A673 (cell line): ENCODE results near the gene FCHSD2. TPM values are rescaled to one million over a fixed set of nuclear protein-coding genes. Genes with fewer than 3 reads are reported as not detected.
"Not testable (repeated sequence)": the region's sequence is repeated elsewhere in the genome, so short reads cannot be mapped to it uniquely, and the experiment has no call there.

Experiments used
- BruUV-seq: library from RNA; stranded (reverse); fragments of 400-500 nt; replicated peaks from 2 replicates; lab custom pipeline; 2021; lab: Mats Ljungman, UMichigan
- CTCF ChIA-PET: fragments of 300-600 bp; sonication (Branson Sonifier 250); formaldehyde crosslinking; loops from one replicate; lab custom pipeline; 2022; ENCODE audit warnings: antibody characterized with exemption; lab: Charles Lee
- POLR2A ChIA-PET: fragments of 300-600 bp; sonication (Branson Sonifier 250); formaldehyde crosslinking; loops from one replicate; lab custom pipeline; 2022; ENCODE audit warnings: antibody characterized with exemption; ENCODE audit not compliant: low non-redundant PET; lab: Charles Lee
- DNase-seq: peaks from one replicate; pipeline ENCODE4 v3.0.0-alpha.2; 2015; ENCODE audit warnings: low spot score
- H3K27ac ChIP-seq: fragments of 200-600 bp; sonication (generic); 2 replicates; pipeline ENCODE4 v1.5.1; 2016; ENCODE audit warnings: mixed run types, low read depth, mild to moderate bottlenecking, mixed read lengths, antibody characterized with exemption, low read length; ENCODE audit not compliant: poor library complexity, severe bottlenecking
- H3K27me3 ChIP-seq: fragments of 200-600 bp; sonication (generic); replicated peaks from 2 replicates; pipeline ENCODE4 v1.6.1; 2017; ENCODE audit warnings: mixed run types, low read depth, mild to moderate bottlenecking, mixed read lengths, antibody characterized with exemption, low read length; ENCODE audit not compliant: insufficient read depth, poor library complexity
- H3K36me3 ChIP-seq: fragments of 200-600 bp; sonication (generic); 2 replicates; pipeline ENCODE4 v1.6.1; 2016; ENCODE audit warnings: mixed run types, mild to moderate bottlenecking, mixed read lengths, antibody characterized with exemption, low read length; ENCODE audit not compliant: insufficient read depth, poor library complexity, severe bottlenecking
- H3K4me1 ChIP-seq: fragments of 200-600 bp; sonication (generic); 2 replicates; pipeline ENCODE4 v1.6.1; 2017; ENCODE audit warnings: mixed run types, mild to moderate bottlenecking, mixed read lengths, antibody characterized with exemption, low read length; ENCODE audit not compliant: insufficient read depth, poor library complexity, severe bottlenecking
- H3K4me3 ChIP-seq: fragments of 200-600 bp; sonication (generic); 2 replicates; pipeline ENCODE4 v1.5.1; 2016; ENCODE audit warnings: low read depth, mixed run types, mild to moderate bottlenecking, mixed read lengths, low read length; ENCODE audit not compliant: poor library complexity, severe bottlenecking
- H3K9me3 ChIP-seq: fragments of 200-600 bp; sonication (generic); 2 replicates; pipeline ENCODE4 v1.6.1; 2016; ENCODE audit warnings: mixed run types, low read depth, mild to moderate bottlenecking, mixed read lengths, antibody characterized with exemption, low read length; ENCODE audit not compliant: poor library complexity, severe bottlenecking
- EZH2 ChIP-seq: fragments of 200-600 bp; sonication (generic); IDR thresholded peaks from 2 replicates; pipeline ENCODE4 v1.6.1; 2017; ENCODE audit warnings: borderline replicate concordance, low read depth, mild to moderate bottlenecking, mixed read lengths, antibody characterized with exemption, low read length; ENCODE audit not compliant: poor library complexity, severe bottlenecking
- intact Hi-C: fragments of 100-400 bp; cut with micrococcal nuclease; formaldehyde crosslinking; loops from one replicate; pipeline ENCODE4 v1.10.0; 2022; ENCODE audit not compliant: unreplicated experiment
- total RNA-seq: library from RNA; stranded (reverse); gene quantifications from 2 replicates; pipeline ENCODE4 v1.2.3, GENCODE V29; 2021
- TF ChIP-seq, protein P1 (sequence below): fragments of 300-800, 200-600 bp; sonication (generic); conservative IDR thresholded peaks from 2 replicates; pipeline ENCODE4 v1.5.1; 2017; ENCODE audit warnings: low read depth, mild to moderate bottlenecking, antibody characterized with exemption, low read length, moderate library complexity, mixed read lengths

Gene FCHSD2
- total RNA-seq, 1 experiment from 2014 or later: 44.7 TPM

- peak overlapping the region; percentile 75 for H3K4me3 ChIP-seq
- peak overlapping the region; percentile 100 for H3K27ac ChIP-seq
- H3K9me3 ChIP-seq: no peaks in the 10 kb centered on the region
- TF ChIP-seq EZH2: no peak
- TF ChIP-seq, protein P1, sequence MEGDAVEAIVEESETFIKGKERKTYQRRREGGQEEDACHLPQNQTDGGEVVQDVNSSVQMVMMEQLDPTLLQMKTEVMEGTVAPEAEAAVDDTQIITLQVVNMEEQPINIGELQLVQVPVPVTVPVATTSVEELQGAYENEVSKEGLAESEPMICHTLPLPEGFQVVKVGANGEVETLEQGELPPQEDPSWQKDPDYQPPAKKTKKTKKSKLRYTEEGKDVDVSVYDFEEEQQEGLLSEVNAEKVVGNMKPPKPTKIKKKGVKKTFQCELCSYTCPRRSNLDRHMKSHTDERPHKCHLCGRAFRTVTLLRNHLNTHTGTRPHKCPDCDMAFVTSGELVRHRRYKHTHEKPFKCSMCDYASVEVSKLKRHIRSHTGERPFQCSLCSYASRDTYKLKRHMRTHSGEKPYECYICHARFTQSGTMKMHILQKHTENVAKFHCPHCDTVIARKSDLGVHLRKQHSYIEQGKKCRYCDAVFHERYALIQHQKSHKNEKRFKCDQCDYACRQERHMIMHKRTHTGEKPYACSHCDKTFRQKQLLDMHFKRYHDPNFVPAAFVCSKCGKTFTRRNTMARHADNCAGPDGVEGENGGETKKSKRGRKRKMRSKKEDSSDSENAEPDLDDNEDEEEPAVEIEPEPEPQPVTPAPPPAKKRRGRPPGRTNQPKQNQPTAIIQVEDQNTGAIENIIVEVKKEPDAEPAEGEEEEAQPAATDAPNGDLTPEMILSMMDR: peak; percentile 78
- intact Hi-C loops: no loop called here
- DNase-seq: peak; percentile 83
- no peaks in the 10 kb centered on the region for H3K27me3 ChIP-seq
- ChIA-PET CTCF (interaction anchor here (1.6 to 1.7 kb wide), 3 partner anchors 19 to 348 kb away, joined by 4 to 9 read pairs (median 6); partner anchors contain the start of gene STARD10), POLR2A (no interaction called here)
- BruUV-seq: TSS peak; percentile 62
- H3K4me1 ChIP-seq: peaks cover 14% of the 10 kb centered on the region
- H3K36me3 ChIP-seq: peaks cover 2% of the 10 kb centered on the region
Observed at GRCh38 chr11:72812967-72813739, 329.0 kb downstream of the FCHSD2 start.

- Histone ChIP-seq H3K36me3 (peaks cover 2% of the 10 kb centered on the region), H3K9me3 (no peaks in the 10 kb centered on the region), H3K4me1 (peaks cover 14% of the 10 kb centered on the region), H3K4me3 (peak overlapping the region; percentile 75), H3K27ac (no peak overlapping the region), H3K27me3 (no peaks in the 10 kb centered on the region)
- POLR2A ChIA-PET: no interaction called here
- DNase-seq: no peak
- intact Hi-C loops: no loop called here
- TF ChIP-seq EZH2: no peak
- TF ChIP-seq, protein P1: no peak
- BruUV-seq: no TSS peak
- CTCF ChIA-PET: interaction anchor here (1.6 to 1.7 kb wide), 3 partner anchors 19 to 348 kb away, joined by 4 to 9 read pairs (median 6); partner anchors contain the start of gene STARD10
Observed at GRCh38 chr11:72812604-72812966, 329.5 kb downstream of the FCHSD2 start.

- DNase-seq, H3K4me3 ChIP-seq, H3K27me3 ChIP-seq, H3K36me3 ChIP-seq, CTCF ChIA-PET, intact Hi-C loops, H3K27ac ChIP-seq, H3K9me3 ChIP-seq, BruUV-seq, POLR2A ChIA-PET: not testable (repeated sequence)
- H3K4me1 ChIP-seq: peaks cover 14% of the 10 kb centered on the region
Observed at GRCh38 chr11:72811686-72812085, 330.4 kb downstream of the FCHSD2 start.
